Measurements from ENCODE around the gene PSPN.

The PSPN gene

GRCh38 chr19:6375411-6376010 is at the start of gene PSPN:
Gene PSPN, minus strand, starts transcription at chr19:6375933. Its CDS starts 84 bp downstream, at chr19:6375849.
- intact Hi-C loops (cut with DNase I), result no loop called here
- DNase-seq, result peak in 1 of 42 donors; percentile 27

GRCh38 chr19:6424939-6425731 is 49.4 kb upstream of the PSPN start:
- intact Hi-C loops (cut with DNase I), result loop anchor here (2.0 kb wide), 1 partner anchor 32 kb away; the partner anchor contains the start of gene GTF2F1
- DNase-seq, result peak; percentile 88 to 100 (median 100)

- intact Hi-C loops (cut with DNase I), result loop anchor here (2.0 kb wide), 1 partner anchor 32 kb away; the partner anchor contains the start of gene GTF2F1
- peak in 9 of 42 donors; percentile 4 to 98 (median 58) for DNase-seq
These were observed 48.6 kb upstream of the PSPN start, which contains the start of gene KHSRP for GRCh38 chr19:6424195-6424938. Gene KHSRP, minus strand, starts transcription at chr19:6424811. Its CDS starts 110 bp downstream, at chr19:6424701.

- DNase-seq, result peak in 1 of 42 donors; percentile 31
- intact Hi-C loops (cut with DNase I), result loop anchor here (2.0 kb wide), 1 partner anchor 31 kb away; the partner anchor contains the start of gene GTF2F1
These were observed 47.9 kb upstream of the PSPN start for GRCh38 chr19:6423499-6424194.

- DNase-seq, result no peak
- intact Hi-C loops (cut with DNase I), result no loop called here
These were observed 45.6 kb upstream of the PSPN start for GRCh38 chr19:6421075-6422014.

- no peak for DNase-seq
- intact Hi-C loops (cut with DNase I), result no loop called here
These were observed 42.8 kb upstream of the PSPN start for GRCh38 chr19:6418562-6418932.

GRCh38 chr19:6417713-6418561 is 42.2 kb upstream of the PSPN start:
- intact Hi-C loops (cut with DNase I), result no loop called here
- DNase-seq, result peak in 40 of 42 donors; percentile 39 to 84 (median 66)

- peak in 31 of 42 donors; percentile 19 to 76 (median 52) for DNase-seq
- intact Hi-C loops (cut with DNase I), result no loop called here
These were observed 41.1 kb upstream of the PSPN start for GRCh38 chr19:6416658-6417405.

- intact Hi-C loops (cut with DNase I), result no loop called here
- no peak for DNase-seq
These were observed 40.0 kb upstream of the PSPN start for GRCh38 chr19:6415591-6416190.

- intact Hi-C loops (cut with DNase I), result no loop called here
- no peak for DNase-seq
These were observed 39.3 kb upstream of the PSPN start for GRCh38 chr19:6414793-6415590.

- peak in 25 of 42 donors; percentile 17 to 74 (median 44) for DNase-seq
- intact Hi-C loops (cut with DNase I), result no loop called here
These were observed 38.2 kb upstream of the PSPN start for GRCh38 chr19:6413721-6414643.

- DNase-seq, result no peak
- intact Hi-C loops (cut with DNase I), result no loop called here
These were observed 37.6 kb upstream of the PSPN start for GRCh38 chr19:6413291-6413690.

- DNase-seq, result peak in 15 of 42 donors; percentile 20 to 62 (median 42)
- intact Hi-C loops (cut with DNase I), result no loop called here
These were observed 36.8 kb upstream of the PSPN start for GRCh38 chr19:6412447-6413091.

All from head of caudate nucleus (tissue), 42 donors.